OCI-LY1 (cell line): Measurements from ENCODE around the gene CAPN2.

Experiments used
- H2AFZ ChIP-seq: fragments of 200-600 bp; sonication (generic), shearing (Covaris generic); 2 replicates; pipeline ENCODE4 v1.6.0; 2014; ENCODE audit warnings: antibody characterized with exemption, mild to moderate bottlenecking, low read length
- H3F3A ChIP-seq: fragments of 200-600 bp; sonication (generic), shearing (Covaris generic); 2 replicates; pipeline ENCODE4 v1.6.0; 2014; ENCODE audit warnings: mild to moderate bottlenecking, antibody characterized with exemption, low read length, moderate library complexity; ENCODE audit not compliant: insufficient read depth
- H3K27ac ChIP-seq: fragments of 200-600 bp; sonication (generic); 2 replicates; pipeline ENCODE4 v1.5.1; 2014; ENCODE audit warnings: low read length, mixed run types, mild to moderate bottlenecking, low read depth; ENCODE audit not compliant: poor library complexity, severe bottlenecking
- H3K27me3 ChIP-seq: fragments of 200-600 bp; sonication (generic); 2 replicates; pipeline ENCODE4 v1.6.0; 2014; ENCODE audit warnings: antibody characterized with exemption, mild to moderate bottlenecking, low read length, moderate library complexity; ENCODE audit not compliant: insufficient read depth
- H3K36me3 ChIP-seq: fragments of 200-600 bp; sonication (generic); 2 replicates; pipeline ENCODE4 v1.6.1; 2014; ENCODE audit warnings: mild to moderate bottlenecking, antibody characterized with exemption, low read length, moderate library complexity, mixed read lengths; ENCODE audit not compliant: insufficient read depth
- H3K4me1 ChIP-seq: fragments of 200-600 bp; sonication (generic); 2 replicates; pipeline ENCODE4 v1.5.1; 2014; ENCODE audit warnings: mild to moderate bottlenecking, low read length, moderate library complexity; ENCODE audit not compliant: insufficient read depth, severe bottlenecking
- H3K4me2 ChIP-seq: fragments of 200-600 bp; sonication (generic), shearing (Covaris generic); 2 replicates; pipeline ENCODE4 v1.6.1; 2014; ENCODE audit warnings: low read length
- H3K4me3 ChIP-seq: fragments of 200-600 bp; sonication (generic); 2 replicates; pipeline ENCODE4 v1.5.1; 2014; ENCODE audit warnings: low read length, low read depth, mild to moderate bottlenecking, mixed read lengths; ENCODE audit not compliant: poor library complexity, severe bottlenecking
- H3K79me2 ChIP-seq: fragments of 200-600 bp; shearing (Covaris generic); 2 replicates; pipeline ENCODE4 v1.6.1; 2016; ENCODE audit warnings: mixed run types, low read length, mixed read lengths; ENCODE audit not compliant: insufficient read depth
- H3K9ac ChIP-seq: fragments of 200-600 bp; sonication (generic), shearing (Covaris generic); 2 replicates; pipeline ENCODE4 v1.6.1; 2014; ENCODE audit warnings: mild to moderate bottlenecking, low read length, mixed read lengths
- H3K9me2 ChIP-seq: fragments of 200-600 bp; sonication (generic), shearing (Covaris generic); 2 replicates; pipeline ENCODE4 v1.6.1; 2014; ENCODE audit warnings: low read depth, mild to moderate bottlenecking, low read length, mixed read lengths
- H3K9me3 ChIP-seq: fragments of 200-600 bp; shearing (Covaris generic); 2 replicates; pipeline ENCODE4 v1.6.1; 2014; ENCODE audit warnings: low read length, mixed read lengths
- H4K20me1 ChIP-seq: fragments of 200-600 bp; sonication (generic), shearing (Covaris generic); 2 replicates; pipeline ENCODE4 v1.6.0; 2016; ENCODE audit warnings: mild to moderate bottlenecking, low read length; ENCODE audit not compliant: insufficient read depth
- CTCF ChIP-seq: fragments of 200-600 bp; sonication (generic), shearing (Covaris generic); IDR thresholded peaks from 2 replicates; pipeline ENCODE4 v1.5.1; 2017; ENCODE audit warnings: mild to moderate bottlenecking, antibody characterized with exemption, low read length, moderate library complexity, mixed read lengths
- EZH2 ChIP-seq: fragments of 200-600 bp; sonication (generic), shearing (Covaris generic); IDR thresholded peaks from 2 replicates; pipeline ENCODE4 v1.8.0; 2017; ENCODE audit warnings: borderline replicate concordance, mixed run types, mild to moderate bottlenecking, antibody characterized with exemption, low read length, moderate library complexity, mixed read lengths

The CAPN2 gene

GRCh38 chr1:223819730-223820514 is 107.6 kb downstream of the CAPN2 start:
- Histone ChIP-seq H3K4me1 (peaks cover 8% of the 10 kb centered on the region), H3K27me3 (no peaks in the 10 kb centered on the region), H3K79me2 (no peaks in the 10 kb centered on the region), H3K9me2 (no peaks in the 10 kb centered on the region), H3K4me3 (no peak overlapping the region), H3K36me3 (no peaks in the 10 kb centered on the region; the same call in 1 of the 2 replicates), H3K9ac (no peak overlapping the region), H3F3A (no peaks in the 10 kb centered on the region), H3K4me2 (no peak overlapping the region), H4K20me1 (no peaks in the 10 kb centered on the region), H3K27ac (no peak overlapping the region), H2AFZ (no peak overlapping the region), H3K9me3 (no peaks in the 10 kb centered on the region)
- TF ChIP-seq EZH2 (no peak), CTCF (no peak)

- H3K36me3 ChIP-seq = no peaks in the 10 kb centered on the region; the same call in 1 of the 2 replicates
- no peaks in the 10 kb centered on the region for H3K9me3 ChIP-seq
- no peaks in the 10 kb centered on the region for H3K79me2 ChIP-seq
- no peak overlapping the region for H3K4me2 ChIP-seq
- H3K27me3 ChIP-seq = no peaks in the 10 kb centered on the region
- no peaks in the 10 kb centered on the region for H3K9me2 ChIP-seq
- H3K9ac ChIP-seq = no peak overlapping the region
- peaks cover 8% of the 10 kb centered on the region for H3K4me1 ChIP-seq
- TF ChIP-seq EZH2 (no peak), CTCF (no peak)
- no peaks in the 10 kb centered on the region for H4K20me1 ChIP-seq
- H3F3A ChIP-seq = no peaks in the 10 kb centered on the region
- H3K27ac ChIP-seq = no peak overlapping the region
- no peak overlapping the region for H3K4me3 ChIP-seq
- no peak overlapping the region for H2AFZ ChIP-seq
Measured at GRCh38 chr1:223820515-223820858, 108.1 kb downstream of the CAPN2 start.

GRCh38 chr1:223820971-223821370 is 108.6 kb downstream of the CAPN2 start:
- Histone ChIP-seq H3K79me2 (no peaks in the 10 kb centered on the region), H3K27me3 (no peaks in the 10 kb centered on the region), H3K9me3 (no peaks in the 10 kb centered on the region), H3K4me3 (no peak overlapping the region), H4K20me1 (no peaks in the 10 kb centered on the region), H2AFZ (no peak overlapping the region), H3K9me2 (no peaks in the 10 kb centered on the region), H3K36me3 (no peaks in the 10 kb centered on the region; the same call in 1 of the 2 replicates), H3F3A (no peaks in the 10 kb centered on the region), H3K4me2 (no peak overlapping the region), H3K4me1 (peaks cover 8% of the 10 kb centered on the region), H3K9ac (no peak overlapping the region), H3K27ac (no peak overlapping the region)
- TF ChIP-seq CTCF (no peak), EZH2 (no peak)
